Caco-2 (cell line): Measurements from ENCODE around the gene CROCC2. TPM values are rescaled to one million over a fixed set of nuclear protein-coding genes. Genes with fewer than 3 reads are reported as not detected.

Experiments
- Bru-seq: library from RNA; stranded (reverse); fragments of 400-500 nt; gene quantifications from one replicate; lab custom pipeline; 2021; lab: Mats Ljungman, UMichigan
- BruChase-seq, 2 experiments: library from RNA; stranded (reverse); fragments of 400-500 nt; gene quantifications; one replicate each; lab custom pipeline; 2021; lab: Mats Ljungman, UMichigan
- BruUV-seq: library from RNA; stranded (reverse); fragments of 400-500 nt; replicated peaks from 2 replicates; lab custom pipeline; 2021; lab: Mats Ljungman, UMichigan
- CTCF ChIA-PET: fragments of 300-600 bp; sonication (Branson Sonifier 250); formaldehyde crosslinking; loops from one replicate; lab custom pipeline; 2022; ENCODE audit warnings: antibody characterized with exemption; lab: Charles Lee
- POLR2A ChIA-PET: fragments of 300-600 bp; sonication (Branson Sonifier 250); formaldehyde crosslinking; loops from one replicate; lab custom pipeline; 2022; ENCODE audit warnings: antibody characterized with exemption; lab: Charles Lee
- DNase-seq, 2 experiments: peaks; one replicate each; pipeline versions ENCODE4 v3.0.0 to v3.0.0-alpha.2; 2020 to 2022
- H3K27me3 ChIP-seq: replicated peaks from 2 replicates; pipeline ENCODE4 v1.6.0; 2011; ENCODE audit warnings: low read length; ENCODE audit not compliant: control insufficient read depth, insufficient read depth
- H3K36me3 ChIP-seq: 2 replicates; pipeline ENCODE4 v1.5.1; 2011; ENCODE audit warnings: low read length; ENCODE audit not compliant: control insufficient read depth, insufficient read depth
- H3K4me1 ChIP-seq: fragments of 250-450 bp; sonication (Bioruptor Pico); 2 replicates; pipeline ENCODE4 v1.5.1; 2020; ENCODE audit warnings: mild to moderate bottlenecking
- H3K4me3 ChIP-seq: 2 replicates; pipeline ENCODE4 v1.5.1; 2011; ENCODE audit warnings: low read depth, mild to moderate bottlenecking, control low read depth, low read length
- H3K9me3 ChIP-seq: fragments of 250-450 bp; sonication (Bioruptor Pico); 2 replicates; pipeline ENCODE4 v1.5.1; 2020; ENCODE audit warnings: mild to moderate bottlenecking, moderate library complexity
- H3K27ac Mint-ChIP-seq: one replicate; pipeline ENCODE4 v1.8.0; 2022; ENCODE audit warnings: mixed read lengths; ENCODE audit not compliant: unreplicated experiment
- H3K27me3 Mint-ChIP-seq: one replicate; pipeline ENCODE4 v1.8.0; 2022; ENCODE audit warnings: mixed read lengths; ENCODE audit not compliant: insufficient read depth, unreplicated experiment
- H3K36me3 Mint-ChIP-seq: one replicate; pipeline ENCODE4 v1.8.0; 2022; ENCODE audit warnings: mild to moderate bottlenecking, mixed read lengths; ENCODE audit not compliant: insufficient read depth, unreplicated experiment
- H3K4me1 Mint-ChIP-seq: one replicate; pipeline ENCODE4 v1.8.0; 2022; ENCODE audit warnings: low read depth, mixed read lengths; ENCODE audit not compliant: unreplicated experiment
- H3K4me3 Mint-ChIP-seq: one replicate; pipeline ENCODE4 v1.8.0; 2022; ENCODE audit warnings: mild to moderate bottlenecking, moderate library complexity, mixed read lengths; ENCODE audit not compliant: unreplicated experiment
- H3K9me3 Mint-ChIP-seq: one replicate; pipeline ENCODE4 v1.8.0; 2022; ENCODE audit warnings: mixed read lengths; ENCODE audit not compliant: unreplicated experiment
- CTCF ChIP-seq, 2 experiments: fragments of 200-600 bp in 1 of 2; IDR thresholded peaks; 1 replicate in 1 of 2; 2 replicates in 1 of 2; pipeline versions ENCODE4 v1.5.1 to v1.8.0; 2011 to 2022; ENCODE audit warnings: antibody characterized with exemption in 1 of 2, control low read depth in 1 of 2, inconsistent platforms in 1 of 2, low read depth in 1 of 2, low read length in 1 of 2, mild to moderate bottlenecking in 1 of 2, moderate library complexity in 1 of 2; ENCODE audit not compliant: insufficient read depth in 1 of 2, severe bottlenecking in 1 of 2, unreplicated experiment in 1 of 2
- intact Hi-C: fragments of 100-400 bp; cut with micrococcal nuclease; formaldehyde crosslinking; loops from one replicate; pipeline ENCODE4 v1.10.0; 2022; ENCODE audit not compliant: unreplicated experiment
- long read RNA-seq: library from polyadenylated mRNA; stranded (forward); transcript quantifications from one replicate; pipeline ENCODE4 v2.0.0, GENCODE V29; 2022
- total RNA-seq: library from RNA; stranded (reverse); gene quantifications from 2 replicates; pipeline ENCODE4 v1.2.3, GENCODE V29; 2022

The CROCC2 gene
- not detected in 2 replicates for total RNA-seq
- percentile 1 among the genes with signal in this experiment for Bru-seq, nascent RNA
- BruChase-seq, experiment 1, labeled RNA remaining after a 2-hour chase, result not detected
- not detected for BruChase-seq, experiment 2, labeled RNA remaining after a 6-hour chase
- long read RNA-seq, result 0 reads

DNA sequence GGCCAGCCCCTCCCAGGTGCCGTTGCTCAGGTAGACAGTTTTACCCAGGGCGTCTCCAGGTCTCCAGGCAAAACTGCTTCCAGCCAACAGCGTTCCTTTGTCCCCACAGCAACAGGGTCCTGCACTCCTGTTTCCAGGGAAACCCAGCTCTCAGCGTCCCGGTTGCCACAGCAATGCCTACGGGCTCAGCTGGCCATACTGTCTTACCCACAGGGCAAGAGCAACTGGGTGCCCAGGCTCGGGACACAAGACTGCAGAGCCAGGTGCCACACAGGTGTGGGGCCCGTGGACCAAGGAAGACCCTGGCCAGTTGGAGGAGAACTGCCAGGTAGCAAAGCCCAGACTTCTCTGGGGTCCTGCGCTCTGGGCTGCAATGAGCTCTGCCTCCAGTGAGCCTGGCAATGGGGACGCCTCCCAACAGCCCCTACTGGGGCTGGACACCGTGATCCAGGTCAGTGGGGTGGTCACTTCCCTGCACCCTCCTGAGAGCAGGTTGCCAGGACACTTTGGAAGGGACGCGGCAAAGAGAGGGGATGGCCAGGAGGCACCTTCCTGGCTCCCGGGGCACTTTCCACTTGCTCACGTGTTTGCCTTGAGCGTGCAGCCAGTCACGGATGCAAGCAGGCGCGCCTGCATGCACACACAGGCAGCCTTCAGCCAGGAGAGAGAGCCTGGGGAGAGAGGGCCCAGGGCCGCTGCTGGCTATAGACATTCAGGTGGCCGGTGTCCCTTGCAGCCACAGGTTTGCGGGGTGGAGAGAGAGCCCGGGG lies at the start of gene CROCC2:
CROCC2 (plus strand) TSS at position 196 of the 770 bp plus-strand sequence; CDS start at position 374, 178 bp downstream.
- CTCF ChIA-PET, result no interaction called here
- H3K9me3 ChIP-seq, result no peaks in the 10 kb centered on the region
- no peak within 1 kb of the TSS for H3K4me3 Mint-ChIP-seq
- H3K27me3 ChIP-seq, result no peaks in the 10 kb centered on the region
- POLR2A ChIA-PET, result no interaction called here
- peaks cover 16% of the 10 kb centered on the region for H3K4me1 ChIP-seq
- no peak within 1 kb of the TSS for H3K4me3 ChIP-seq
- BruUV-seq, result no TSS peak
- no peak within 1 kb of the TSS for H3K27ac Mint-ChIP-seq
- intact Hi-C loops, result no loop called here
- no peaks in the 10 kb centered on the region for H3K36me3 ChIP-seq
- DNase-seq, result no peak
- peaks cover 6% of the 10 kb centered on the region for H3K27me3 Mint-ChIP-seq
- H3K9me3 Mint-ChIP-seq, result no peaks in the 10 kb centered on the region
- H3K36me3 Mint-ChIP-seq, result peaks cover 15% of the 10 kb centered on the region
- no peak for TF ChIP-seq CTCF (IDR thresholded peaks at IDR 0.05; ENCODE audit: insufficient read depth in 1 of 2, low read depth in 1 of 2, low read length in 1 of 2, severe bottlenecking in 1 of 2, unreplicated experiment in 1 of 2)
- peaks cover 10% of the 10 kb centered on the region for H3K4me1 Mint-ChIP-seq

DNA sequence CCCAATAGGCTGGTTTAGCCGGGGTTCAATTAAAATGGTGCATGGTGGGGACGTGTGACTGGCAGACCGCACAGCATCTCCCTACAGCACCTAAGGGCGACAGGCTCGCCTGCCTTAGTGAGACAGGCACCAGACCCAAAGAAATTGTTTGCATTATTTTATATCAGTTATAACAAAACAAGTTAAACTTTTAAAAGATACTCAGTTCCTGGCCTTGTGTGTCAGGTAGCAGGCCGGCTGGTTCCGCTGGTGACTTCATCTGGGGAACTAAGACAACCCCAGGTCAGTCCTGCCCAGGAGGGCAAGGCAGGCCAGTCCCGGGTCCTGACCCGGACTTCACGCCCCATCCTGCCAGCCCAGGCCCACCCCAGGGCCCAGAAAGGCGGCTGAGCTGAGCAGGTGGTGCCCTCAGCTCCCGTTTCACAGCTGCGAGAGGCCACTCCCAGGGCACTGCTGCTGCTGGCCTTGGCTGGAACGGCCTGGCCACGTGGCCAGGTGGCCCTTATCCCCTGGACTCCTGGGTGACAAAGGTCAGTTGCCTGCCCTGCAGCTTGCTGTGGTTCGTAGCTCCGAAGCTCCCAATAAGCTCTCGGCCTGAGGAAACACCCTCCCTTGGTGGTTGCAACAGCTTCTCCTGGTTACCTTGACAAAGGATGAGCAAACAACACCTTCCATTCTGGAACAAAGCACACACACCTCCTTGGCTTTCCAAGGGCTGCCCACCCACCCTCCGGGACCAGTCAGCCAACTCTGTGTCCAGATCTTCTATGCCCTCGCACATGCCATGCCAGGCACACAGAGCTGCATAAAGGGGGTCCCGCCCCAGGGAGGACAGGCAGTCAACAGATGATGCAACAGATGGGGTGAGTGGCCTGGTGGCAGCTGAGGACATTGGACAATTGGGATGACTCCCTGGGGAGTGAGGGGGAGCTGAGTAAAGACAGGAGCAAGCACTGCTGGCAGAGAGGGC lies 48.8 kb upstream of the CROCC2 start:
- CTCF ChIA-PET, result interaction anchor here (0.8 to 1.6 kb wide), 5 partner anchors 17 to 317 kb away, joined by 3 to 9 read pairs (median 3); no protein-coding TSS in a partner anchor
- DNase-seq, result peak; percentile 81
- no peak for TF ChIP-seq CTCF (IDR thresholded peaks at IDR 0.05; ENCODE audit: insufficient read depth in 1 of 2, low read depth in 1 of 2, low read length in 1 of 2, severe bottlenecking in 1 of 2, unreplicated experiment in 1 of 2)
- intact Hi-C loops, result loop anchor here (1.0 to 2.0 kb wide), 2 partner anchors 36 to 45 kb away; no protein-coding TSS in a partner anchor
- POLR2A ChIA-PET, result interaction anchor here (0.5 to 1.3 kb wide), 6 partner anchors 17 to 270 kb away, joined by 3 to 8 read pairs (median 3); partner anchors contain the start of gene MAB21L4
- H3K27me3 Mint-ChIP-seq, result no peaks in the 10 kb centered on the region
- peaks cover 13% of the 10 kb centered on the region for H3K4me1 Mint-ChIP-seq
- no peaks in the 10 kb centered on the region for H3K9me3 Mint-ChIP-seq
- Histone ChIP-seq H3K36me3 (no peaks in the 10 kb centered on the region), H3K4me1 (peaks cover 25% of the 10 kb centered on the region), H3K9me3 (no peaks in the 10 kb centered on the region), H3K27me3 (no peaks in the 10 kb centered on the region), H3K4me3 (no peak overlapping the region)
- H3K27ac Mint-ChIP-seq, result peak overlapping the region; percentile 89
- no peaks in the 10 kb centered on the region for H3K36me3 Mint-ChIP-seq
- TSS peak; percentile 27 for BruUV-seq
- no peak overlapping the region for H3K4me3 Mint-ChIP-seq
